Limb (tissue), 2 donors: ENCODE measurements around the gene OR6C2.
"Not testable (repeated sequence)": the region's sequence is repeated elsewhere in the genome, so short reads cannot be mapped to it uniquely, and the experiment has no call there.

ENCODE experiments used
- DNase-seq, 2 donors: peaks; one replicate each; pipeline ENCODE4 v3.0.0-alpha.2; 2016; ENCODE audit errors: extremely low spot score in 2 of 2

The OR6C2 gene

DNA sequence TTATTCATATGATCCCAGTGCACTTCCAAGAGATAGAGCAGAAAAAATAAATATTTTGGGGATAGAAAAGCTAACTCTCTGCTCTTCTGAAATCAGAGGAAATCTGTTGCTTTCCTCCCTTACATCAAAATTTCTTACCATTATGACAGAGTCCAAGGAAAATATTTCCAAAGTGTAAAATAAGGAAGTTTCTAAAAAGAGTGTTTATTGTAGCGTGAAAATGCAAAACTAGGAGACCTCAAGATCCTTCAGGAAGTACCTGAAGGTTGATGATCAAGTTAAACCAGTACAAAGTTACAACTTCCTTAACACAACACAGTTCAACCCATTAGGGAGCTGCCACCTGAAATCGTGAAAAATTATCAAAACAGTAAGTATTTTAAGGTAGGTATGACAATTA lies at the start of gene OR6C2:
TSS of gene OR6C2 (plus strand) at position 301 of the 400 bp plus-strand sequence. CDS start 8,138 bp downstream, outside the sequence.
- no peak for DNase-seq

DNA sequence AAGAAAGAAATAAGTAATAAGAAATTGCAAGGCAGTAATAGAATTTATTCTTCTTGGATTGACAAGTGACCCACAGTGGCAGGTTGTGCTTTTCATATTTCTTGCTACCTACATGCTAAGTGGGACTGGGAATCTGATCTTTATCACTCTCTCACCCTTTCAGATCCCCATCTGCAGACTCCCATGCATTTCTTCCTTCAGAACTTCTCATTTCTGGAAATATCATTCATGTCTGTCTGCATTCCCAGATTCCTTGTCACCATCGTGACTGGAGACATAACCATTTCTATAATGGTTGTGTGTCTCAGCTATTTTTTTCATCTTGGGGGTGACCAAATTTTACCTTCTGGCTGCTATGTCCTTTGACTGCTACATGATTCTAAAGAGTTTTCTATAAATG lies 47.5 kb upstream of the OR6C2 start:
- no peak for DNase-seq

DNA sequence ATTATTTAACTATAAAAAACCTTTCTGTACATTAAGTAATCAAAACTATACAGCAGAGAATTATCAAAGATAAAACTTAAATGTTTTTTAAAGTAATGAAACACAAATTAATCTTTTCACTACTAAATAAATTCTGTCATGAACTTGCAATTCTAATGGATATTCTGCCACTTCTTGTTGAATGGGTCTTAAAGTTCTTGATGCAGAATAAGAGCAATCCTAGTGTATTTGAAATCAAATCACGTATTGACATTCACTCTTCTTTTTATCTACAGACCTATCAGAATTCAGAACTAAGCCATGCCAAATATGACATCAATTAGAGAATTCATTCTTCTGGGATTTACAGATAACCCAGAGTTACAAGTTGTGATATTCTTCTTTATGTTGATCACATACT lies 43.6 kb upstream of the OR6C2 start, which contains the start of gene OR6C65:
TSS of gene OR6C65 (plus strand) at position 301 of the 400 bp plus-strand sequence. CDS start at position 301, 0 bp downstream.
- no peak for DNase-seq

DNA sequence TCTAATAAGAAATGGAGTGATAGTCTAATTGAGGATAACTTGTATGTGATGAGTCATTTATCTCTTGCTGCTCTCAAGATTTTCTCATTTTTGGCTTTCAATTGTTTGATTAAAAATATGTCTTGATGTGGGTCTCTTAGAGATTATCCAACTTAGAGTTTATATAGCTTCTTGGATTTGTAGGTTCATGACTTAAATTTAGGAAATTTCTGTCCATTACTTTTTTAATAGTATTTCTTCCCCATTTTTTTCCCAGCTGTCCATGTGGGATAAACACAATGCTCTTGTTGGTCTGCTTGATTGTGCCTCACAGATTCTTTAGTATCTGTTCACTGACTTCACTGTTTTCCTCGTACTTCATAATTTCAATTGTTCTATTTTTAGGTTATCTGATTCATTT lies 36.0 kb upstream of the OR6C2 start:
- DNase-seq: no peak

DNA sequence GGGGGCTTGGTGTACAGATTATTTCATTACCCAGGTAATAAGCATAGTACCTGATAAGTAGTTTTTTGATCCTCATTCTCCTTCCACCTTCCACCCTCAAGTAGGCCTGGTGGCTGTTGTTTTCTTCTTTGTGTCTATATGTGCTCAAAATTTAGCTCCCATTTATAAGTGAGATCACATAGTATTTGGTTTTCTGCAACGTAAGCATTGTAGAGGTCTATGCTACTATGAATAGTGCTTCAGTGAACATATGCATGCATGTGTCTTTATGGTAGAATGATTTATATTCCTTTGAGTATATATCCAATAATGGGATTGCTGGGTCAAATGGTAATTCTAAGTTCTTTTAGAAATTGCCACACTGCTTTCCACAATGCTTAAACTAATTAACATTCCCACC lies 34.7 kb upstream of the OR6C2 start:
- not testable (repeated sequence) for DNase-seq

DNA sequence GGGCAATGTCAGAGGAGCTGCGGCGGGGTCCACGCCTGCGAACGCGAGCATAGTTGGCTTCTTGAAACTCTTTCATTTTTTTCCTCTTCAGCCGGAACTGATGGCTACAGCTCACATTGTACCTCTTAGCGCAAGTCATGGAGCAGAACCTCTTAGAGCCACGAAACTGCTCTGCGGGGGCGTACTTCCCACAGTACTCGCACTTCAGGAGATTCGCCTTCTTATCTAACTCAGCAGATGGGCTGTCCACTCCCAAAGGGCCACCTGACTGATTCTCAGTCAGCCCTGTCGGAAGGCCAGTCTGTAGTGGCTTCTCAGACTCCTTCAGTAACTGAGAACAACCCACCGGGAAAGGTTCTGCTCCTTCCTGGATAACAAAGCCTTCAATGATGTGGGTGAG lies 31.7 kb upstream of the OR6C2 start:
- not testable (repeated sequence) for DNase-seq

DNA sequence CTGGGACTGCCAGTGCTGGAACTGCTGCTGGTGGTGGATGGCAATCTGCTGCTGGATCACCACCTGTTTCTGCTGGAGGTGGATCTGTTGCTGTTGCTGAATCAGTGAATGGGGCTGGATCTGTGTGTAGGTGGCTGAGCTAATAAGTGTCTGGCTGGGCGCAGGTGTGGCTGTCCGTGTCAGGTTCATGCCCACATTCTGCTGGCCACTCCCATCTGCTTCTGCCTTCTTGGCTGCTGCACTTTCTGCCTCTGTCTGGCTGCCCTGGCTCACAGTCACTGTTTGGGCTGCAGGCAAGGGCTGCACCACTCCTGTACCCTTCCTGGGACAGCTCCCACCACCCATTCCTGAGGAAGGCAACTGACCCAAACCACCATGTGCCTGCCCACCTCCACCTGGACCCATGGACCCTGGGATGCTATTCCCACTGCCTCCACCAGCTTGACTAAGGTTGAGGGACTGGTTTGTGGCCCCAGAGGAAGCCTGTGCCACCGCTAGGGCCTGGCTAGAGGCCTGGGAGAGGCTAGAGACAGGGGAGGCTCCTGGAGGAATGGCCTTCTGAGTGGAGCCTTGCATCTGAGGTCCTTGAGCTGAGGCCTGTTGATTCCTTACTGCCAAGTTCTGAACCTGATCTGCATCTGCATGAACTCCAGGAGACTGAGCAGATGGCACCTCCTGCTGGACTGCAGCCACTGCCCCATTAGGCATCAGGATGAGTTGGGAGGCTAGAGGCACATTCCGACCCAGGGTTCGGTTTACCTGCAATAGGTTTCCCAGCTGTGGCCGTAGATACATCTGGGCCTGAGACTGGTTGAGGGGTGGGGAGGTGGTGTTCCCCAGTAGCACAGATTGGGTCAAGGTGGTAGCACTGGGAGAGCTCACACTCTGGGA lies 30.1 kb upstream of the OR6C2 start:
- not testable (repeated sequence) for DNase-seq

DNA sequence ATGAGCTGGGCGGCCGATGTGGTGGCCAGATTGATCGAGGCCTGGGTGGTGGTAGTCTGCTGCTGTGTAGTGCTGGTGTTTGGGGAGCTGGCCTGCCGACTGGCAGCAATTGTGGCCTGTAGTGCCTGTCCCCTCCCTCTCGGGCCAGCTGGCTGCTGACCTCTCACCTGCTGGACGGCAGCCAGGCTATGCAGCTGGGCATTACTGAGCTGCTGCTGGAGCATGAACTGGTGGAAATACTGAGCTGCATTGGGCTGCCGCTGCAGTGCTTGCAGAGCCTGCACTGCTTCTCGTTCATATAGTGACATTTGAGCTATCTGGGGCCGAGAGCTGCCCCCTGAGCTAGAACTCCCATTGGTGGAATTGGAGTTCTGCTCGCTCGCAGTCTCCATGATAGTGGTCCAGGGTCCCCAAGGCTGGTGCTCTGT lies 29.5 kb upstream of the OR6C2 start:
- not testable (repeated sequence) for DNase-seq

DNA sequence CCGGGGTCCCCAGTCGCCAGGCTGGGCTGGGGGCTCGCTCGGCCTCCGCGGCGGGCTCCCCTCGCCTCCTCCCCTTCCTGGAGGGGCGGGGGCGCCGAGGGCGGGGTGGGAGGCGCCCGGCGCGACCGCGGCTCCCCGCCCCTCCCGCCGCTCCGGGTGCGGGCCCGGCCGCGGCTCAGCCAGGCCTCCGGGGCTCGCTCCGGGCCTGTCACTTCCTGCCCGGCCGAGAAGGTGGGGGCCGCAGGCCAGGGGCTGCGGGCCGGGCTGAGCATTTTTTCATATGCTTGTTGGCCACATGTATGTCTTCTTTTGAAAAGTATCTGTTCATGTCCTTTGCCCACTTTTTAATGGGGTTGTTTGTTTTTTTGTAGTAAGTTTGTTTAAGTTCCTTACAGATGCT lies 29.0 kb upstream of the OR6C2 start:
- DNase-seq: not testable (repeated sequence)

DNA sequence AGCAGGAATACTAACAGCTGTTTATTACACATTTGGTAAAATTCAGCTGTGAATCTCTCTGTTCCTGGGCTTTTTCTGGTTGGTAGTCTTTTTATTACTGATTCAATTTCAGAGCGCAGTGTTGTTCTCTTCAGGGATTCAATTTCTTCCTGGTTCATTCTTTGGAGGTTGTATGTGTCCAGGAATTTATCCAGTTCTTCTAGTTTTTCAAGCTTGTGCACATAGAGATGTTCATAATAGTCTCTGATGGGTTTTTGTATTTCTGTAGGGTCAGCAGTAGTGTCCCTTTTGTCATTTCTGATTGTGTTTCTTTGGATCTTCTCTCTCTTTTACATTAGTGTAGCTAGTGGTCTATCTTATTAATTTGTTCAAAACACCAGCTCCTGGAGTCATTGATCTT lies 26.9 kb upstream of the OR6C2 start:
- DNase-seq: no peak

DNA sequence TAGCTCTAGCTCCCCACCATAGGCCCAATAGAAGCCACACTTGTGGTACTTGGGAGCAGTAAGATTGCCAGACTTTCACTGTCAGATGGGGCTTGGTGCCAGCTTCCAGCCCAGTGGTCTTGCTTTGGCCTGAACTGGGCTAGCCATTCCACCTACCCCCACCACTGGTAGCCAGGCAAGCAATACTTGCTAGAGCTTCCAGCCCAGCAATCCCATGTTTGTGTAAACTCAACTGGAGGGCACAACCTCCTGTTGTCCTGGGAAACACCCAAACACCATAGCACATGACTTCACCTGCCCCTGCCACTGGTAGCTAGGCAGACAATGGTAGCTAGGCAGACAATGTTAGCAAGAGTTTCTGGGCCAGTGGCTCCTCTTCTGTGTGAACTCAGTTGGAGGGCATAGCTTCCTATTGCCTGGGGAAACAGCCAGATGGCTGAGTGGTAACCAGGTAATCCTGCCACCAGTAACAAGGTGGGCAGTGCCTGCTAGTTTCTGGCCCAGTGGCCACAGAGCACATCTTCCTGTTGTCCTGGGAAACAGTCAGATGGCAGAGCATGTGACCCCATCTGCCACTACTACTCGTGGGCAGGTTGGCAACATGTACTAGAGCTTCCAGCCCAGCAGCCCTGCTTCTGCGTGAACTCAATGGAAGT lies 23.4 kb upstream of the OR6C2 start:
- no peak for DNase-seq

DNA sequence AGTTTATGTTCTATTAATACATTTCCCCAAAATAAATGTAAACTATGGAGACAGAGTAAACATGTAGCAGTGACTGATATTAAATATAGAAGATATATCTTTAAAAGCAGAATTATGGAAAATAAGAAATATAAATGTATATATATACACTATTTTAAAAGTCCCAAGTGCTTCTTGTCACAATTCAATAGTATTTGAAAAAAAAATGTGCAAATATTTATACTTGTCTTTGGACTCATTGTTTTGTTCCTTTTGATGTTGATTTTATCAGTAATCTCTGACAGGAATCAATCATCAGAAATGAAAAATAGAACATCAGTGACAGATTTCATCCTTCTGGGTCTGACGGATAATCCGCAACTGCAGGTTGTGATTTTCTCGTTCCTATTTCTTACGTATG lies 17.9 kb upstream of the OR6C2 start, which contains the start of gene OR6C76:
TSS of gene OR6C76 (plus strand) at position 301 of the 400 bp plus-strand sequence. CDS start at position 301, 0 bp downstream.
- no peak for DNase-seq

DNA sequence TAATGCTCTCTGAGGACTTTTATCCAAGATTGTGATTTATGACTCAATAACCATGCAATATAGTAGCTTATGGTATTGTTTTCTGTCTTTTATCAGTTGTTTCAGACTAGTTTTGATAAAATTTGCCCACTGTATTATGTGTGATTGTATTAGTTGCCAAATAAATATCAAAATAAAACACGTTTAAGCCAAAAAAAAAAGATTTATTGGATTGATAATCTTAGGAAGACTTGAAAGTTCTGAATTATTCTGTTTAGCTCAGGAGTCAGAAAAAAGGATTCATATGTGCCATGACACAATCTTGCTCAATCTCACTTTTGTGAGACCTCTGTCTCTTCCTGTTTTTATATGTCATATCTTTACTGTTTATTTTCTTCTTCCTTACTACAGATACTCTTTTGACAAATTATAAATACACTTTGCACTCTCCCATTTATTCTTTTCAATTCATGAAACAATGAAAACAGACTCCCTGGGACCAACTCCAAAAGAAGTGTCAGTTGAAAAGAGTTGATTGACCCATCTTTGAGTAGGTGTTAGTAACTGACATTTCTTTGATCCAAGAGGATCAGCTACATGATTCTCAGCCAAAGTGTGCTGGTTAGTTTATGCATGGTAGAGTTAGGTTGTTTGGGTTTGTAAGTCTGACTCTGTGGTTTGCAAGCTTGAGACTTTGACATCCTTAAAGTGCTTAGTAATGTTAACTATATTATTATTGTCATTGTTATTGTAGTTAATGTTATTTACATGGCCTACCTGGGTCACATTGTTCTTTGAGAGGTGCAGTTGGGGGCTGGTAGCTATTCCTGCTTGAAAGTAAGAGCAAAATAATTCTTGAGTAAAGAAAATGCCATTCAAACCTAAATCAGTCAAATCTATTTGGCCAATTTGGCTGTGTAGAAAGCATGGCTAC lies 15.3 kb upstream of the OR6C2 start:
- DNase-seq: no peak

DNA sequence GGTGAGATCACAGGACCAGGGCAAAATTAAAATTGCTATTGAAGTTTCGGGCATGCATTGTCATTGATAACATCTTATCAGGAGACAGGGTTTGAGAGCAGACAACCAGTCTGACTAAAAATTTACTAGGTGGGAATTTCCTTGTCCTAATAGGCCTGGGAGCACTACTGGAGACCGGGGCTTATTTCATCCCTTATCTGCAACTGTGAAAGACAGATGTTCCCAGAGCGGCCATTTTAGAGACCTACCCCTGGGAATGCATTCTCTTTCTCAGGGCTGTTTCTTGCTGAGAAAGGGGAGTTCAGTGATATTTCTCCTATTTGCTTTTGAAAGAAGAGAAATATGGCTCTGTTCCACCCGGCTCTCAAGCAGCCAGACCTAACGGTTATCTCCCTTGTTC lies 2.6 kb upstream of the OR6C2 start:
- DNase-seq: not testable (repeated sequence)

DNA sequence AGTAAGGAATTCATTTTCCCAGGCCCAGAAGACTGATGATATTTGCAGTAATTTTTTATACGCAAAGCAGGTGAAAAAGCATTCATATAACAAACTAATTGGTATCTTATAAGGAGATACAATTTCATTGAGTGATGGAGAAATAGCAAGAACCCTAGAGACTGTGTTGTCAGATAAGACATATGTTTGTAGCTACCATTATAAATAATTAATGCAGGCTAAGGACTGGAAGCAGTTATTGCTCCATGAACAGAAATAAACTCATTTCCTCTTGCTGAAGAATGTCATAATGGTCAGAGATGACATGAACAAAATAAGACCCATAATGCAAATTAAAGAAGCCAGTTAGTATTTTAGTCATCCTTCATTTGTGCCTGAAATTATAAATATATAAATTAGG lies 1.5 kb downstream of the OR6C2 start:
- DNase-seq: no peak

DNA sequence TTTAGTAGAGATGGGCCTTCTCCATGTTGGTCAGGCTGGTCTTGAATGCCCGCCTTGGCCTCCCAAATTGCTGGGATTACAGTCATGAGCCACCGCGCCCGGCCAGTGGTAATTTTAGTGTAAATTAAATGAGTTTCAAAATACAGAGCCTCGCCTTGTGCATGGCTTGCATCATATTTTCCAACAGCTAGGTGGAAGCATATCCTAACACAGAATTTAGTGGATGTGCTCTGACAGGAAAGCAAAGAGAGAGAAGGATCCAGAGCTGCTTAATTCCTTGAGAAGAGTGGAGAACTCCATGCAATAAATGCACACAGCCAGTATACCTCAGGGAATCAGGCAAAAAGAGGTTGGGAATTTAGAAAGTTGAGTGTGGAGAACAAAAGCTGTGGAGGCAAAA lies 2.5 kb downstream of the OR6C2 start:
- DNase-seq: no peak

DNA sequence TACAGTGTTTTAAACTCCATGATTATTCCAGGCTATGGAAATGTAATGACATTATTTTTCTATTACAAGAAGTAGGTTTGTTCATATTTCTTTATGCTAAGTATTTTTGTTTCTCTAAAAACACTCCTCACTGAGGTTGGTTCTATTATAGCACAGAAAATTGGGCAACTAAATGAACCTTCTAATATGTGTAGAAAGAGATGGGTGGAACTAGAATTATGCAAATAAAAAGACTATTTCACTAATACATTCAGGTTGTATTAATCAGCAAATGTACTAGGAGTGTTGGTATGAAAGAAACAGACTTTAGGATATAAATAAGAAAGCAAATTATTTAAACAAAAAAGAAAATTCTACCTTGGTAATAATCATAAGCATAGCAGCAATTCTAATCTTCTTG lies 4.9 kb downstream of the OR6C2 start:
- no peak for DNase-seq

DNA sequence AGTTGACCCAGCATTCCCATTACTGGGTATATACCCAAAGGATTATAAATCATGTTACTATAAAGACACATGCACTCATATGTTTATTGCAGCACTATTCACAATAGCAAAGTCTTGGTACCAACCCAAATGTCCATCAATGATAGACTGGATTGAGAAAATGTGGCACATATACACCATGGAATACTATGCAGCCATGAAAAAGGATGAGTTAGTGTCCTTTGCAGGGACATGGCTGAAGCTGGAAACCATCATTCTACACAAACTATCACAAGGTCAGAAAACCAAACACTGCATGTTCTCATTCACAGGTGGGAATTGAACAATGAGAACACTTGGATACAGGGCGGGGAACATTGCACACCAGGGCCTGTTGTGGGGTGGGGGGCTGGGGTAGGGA lies 21.1 kb downstream of the OR6C2 start:
- DNase-seq: not testable (repeated sequence)

DNA sequence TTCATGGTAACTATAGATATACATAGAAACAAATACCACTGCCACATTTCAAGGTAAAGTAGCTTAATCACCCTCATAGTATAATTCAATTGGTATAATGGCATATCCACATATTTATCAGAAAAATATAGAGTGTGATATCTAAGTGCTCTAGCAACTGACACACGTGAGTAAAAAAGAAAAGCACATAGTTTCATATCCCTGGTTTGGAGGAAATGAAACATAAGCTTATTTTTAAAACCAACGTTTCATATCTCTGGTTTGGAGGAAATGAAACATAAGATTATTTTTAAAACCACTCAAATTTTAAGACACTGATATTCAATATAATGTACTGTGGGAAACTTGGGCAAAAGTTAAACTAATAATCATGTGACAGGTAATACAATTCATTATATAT lies 24.0 kb downstream of the OR6C2 start:
- DNase-seq: no peak

DNA sequence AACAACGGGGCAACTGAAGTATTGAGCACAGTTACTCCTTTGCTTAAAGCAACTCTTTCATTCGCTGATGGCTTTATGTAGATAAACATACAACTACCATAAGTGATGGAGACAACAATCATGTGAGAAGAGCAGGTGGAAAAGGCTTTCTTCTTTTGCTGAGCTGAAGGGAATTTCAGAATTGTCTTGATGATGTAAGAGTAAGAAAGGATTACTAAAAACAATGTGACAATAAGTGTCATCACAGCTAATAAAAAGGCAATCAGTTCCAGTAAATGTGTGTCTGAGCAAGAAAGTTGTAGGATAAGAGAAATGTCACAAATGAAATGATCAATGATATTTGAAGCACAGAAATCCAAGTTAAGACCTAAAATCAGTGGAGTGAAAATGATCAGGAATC lies 25.4 kb downstream of the OR6C2 start:
- no peak for DNase-seq

DNA sequence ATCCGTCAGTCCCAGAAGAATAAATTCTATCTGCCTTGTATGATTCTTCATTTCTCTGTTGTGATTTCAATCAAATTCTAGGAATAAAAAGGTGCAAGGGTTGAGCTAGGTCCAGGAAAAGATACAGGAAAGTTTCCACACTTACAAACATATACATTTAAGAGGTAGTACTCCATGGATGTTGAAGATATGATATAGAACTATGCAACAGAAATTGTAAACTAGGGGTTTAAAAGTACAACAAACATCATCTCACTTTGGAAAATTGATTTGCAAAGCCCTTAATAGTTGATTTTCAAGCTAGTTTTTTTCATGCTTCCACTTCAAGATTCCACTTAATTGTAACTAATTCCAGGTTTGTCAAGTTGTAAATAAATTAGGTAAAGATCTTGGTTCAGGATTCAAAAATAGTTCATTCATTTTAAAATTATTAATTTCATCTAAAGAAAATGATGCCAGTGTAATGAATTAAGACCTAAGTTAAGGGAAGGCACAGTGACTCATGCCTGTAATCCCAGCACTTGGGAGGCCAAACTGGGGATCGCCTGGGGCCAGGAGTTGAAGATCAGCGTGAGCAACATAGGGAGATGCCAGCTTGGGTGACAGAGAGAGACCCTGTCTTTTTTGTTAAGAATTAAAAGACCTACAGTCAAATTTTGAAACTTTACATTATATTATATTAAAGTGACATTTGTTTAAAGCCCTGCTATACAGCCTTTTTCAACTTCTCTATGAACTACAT lies 26.4 kb downstream of the OR6C2 start, which contains the start of gene OR6C70:
TSS of gene OR6C70 (minus strand) at position 51 of the 742 bp plus-strand sequence. CDS start at position 51, 0 bp downstream.
- no peak for DNase-seq
